SHP77 treated with DMSO at 0.1 percent for 48 hours (cell line): Measurements from ENCODE around the gene BLM.

Experiments
- DNase-seq: peaks from one replicate; lab custom pipeline; 2025; lab: John Stamatoyannopoulos, UW

Gene BLM

GRCh38 chr15:90790057-90790456 is 72.9 kb downstream of the BLM start:
- DNase-seq, result no peak

GRCh38 chr15:90790561-90790960 is 73.4 kb downstream of the BLM start:
- no peak for DNase-seq

GRCh38 chr15:90794538-90794937 is 77.4 kb downstream of the BLM start:
- no peak for DNase-seq

DNA sequence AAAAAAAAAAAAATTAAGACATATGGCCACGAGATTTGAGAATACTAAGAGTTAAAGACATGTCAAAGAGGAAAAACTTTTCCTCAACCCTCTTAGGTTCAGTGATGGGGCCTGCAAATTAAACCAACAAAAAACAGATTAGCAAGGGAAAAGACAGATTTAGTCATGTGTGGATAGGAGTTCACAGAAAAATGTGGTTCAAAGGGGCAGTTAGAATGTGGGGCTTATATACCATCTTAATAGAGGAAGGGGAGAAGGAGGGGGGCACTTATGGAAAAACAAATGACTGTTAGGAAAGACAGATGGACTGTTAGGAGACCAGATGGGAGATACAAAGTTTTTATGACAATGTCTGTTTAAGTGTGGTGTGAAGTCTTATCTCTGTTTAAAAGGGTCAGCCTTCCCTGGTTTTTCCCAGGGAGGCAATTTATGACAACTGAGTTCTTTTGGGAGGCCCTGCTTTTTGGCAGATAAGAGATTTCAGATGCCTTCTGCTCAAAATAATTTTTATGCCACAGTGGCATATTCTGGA is 82.6 kb downstream of the BLM start:
- DNase-seq, result no peak

DNA sequence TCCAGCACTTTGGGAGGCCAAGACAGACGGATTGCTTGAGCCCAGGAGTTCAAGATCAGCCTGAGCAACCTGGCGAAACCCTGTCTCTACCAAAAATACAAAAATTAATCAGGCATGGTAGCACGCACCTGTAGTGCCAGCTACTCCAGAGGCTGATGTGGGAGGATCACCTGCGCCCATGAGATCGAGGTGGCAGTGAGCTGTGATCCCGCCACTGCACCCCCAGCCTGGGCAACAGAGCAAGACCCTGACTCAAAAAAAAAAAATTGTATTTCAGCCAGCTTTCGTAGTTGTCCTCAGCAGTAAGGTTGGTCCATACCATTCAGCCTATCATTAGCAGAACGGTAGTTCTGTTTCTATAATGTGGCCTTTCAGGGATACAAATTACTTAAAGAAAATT is 84.7 kb downstream of the BLM start:
- no peak for DNase-seq

GRCh38 chr15:90807074-90807785 is 90.1 kb downstream of the BLM start:
- no peak for DNase-seq

- no peak for DNase-seq
These were observed 90.6 kb downstream of the BLM start for GRCh38 chr15:90807786-90808086.

DNA sequence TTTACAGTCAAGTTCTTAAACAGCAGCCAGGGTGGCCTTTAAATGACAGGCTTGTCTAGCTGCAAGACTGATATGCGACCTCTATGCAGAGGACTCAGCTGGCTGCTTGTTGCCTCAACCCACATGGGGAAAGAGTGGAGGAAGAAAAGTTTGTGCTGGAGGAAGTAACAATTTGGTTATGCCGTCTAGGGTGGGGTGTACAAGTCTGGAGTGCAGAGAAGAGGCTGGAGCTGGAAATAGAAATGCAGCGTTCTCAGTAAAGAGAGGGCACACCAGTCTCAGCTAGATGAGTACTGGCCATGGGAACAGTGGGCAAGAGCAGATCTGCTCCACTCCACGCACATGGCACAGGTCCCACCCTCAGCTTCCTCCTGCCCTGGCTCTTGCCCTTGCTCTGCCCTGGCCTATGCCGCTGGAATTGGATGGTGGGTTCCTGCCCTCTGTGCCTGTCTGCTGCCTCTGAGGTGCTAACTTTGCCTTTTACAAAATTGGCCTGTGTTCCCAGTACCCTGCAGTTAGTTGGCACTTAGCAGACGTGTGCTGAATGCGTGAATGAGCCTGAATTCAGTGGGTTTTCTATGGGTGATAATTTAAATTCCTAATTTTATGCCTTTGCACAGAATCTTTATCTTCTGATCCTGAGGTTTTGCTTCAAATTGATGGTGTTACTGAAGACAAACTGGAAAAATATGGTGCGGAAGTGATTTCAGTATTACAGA is 91.5 kb downstream of the BLM start:
- no peak for DNase-seq

GRCh38 chr15:90809536-90809935 is 92.4 kb downstream of the BLM start:
- no peak for DNase-seq

DNA sequence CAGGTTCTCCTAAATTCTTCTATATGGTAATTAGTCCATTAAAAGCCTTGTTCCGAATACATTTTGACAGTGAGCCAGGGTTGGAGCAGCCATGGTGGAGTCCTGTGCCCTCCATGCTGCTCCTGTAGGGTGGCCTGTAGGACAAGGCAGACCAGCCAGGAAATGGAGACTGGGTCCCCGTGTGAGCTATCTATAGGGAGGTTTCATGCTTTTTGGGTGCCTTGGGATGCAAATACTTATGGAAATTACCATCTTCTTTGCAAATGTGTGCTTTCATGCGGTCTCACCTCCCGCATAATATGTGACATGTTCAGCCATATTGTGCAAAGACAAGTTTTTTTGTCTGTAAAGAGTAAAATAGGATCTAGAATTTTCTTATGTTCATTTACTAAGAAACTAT is 93.2 kb downstream of the BLM start:
- no peak for DNase-seq

DNA sequence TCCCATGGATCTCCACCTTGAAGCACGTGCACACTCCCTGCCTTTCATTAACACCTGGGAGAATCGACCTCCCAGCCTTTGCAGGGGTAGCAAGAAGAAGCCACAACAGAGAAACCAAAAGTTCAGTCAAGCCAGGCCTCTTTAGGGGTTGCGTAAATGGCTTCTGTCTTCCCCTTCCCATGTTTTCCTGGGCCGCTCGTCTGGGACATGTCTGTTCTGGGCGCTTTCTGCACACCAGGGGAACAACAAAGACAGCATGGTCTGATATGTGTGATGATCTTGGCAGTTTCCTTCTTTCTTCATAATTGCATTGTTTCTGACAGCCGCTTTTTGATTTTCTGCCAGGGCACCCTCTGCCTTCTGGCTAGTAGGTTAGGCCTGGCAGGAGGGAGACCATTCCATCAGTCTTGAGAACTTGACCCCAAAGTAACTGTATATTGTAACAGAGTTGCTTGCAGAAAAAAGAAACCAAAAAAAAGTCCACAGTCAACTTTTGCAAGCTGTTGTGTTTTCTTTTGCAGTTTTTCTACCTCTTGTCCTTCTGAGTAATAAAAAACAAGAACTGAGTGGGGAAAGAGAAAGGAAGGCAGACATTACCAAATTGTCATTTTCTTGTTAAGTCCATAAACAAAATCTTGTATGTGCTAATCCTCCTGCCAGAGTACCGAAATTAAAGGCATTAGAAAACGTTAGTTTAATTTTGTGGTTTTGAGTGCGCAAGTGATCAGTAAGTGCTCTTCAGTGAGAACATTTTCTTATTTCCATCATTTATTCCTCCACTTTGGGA is 95.2 kb downstream of the BLM start:
- no peak for DNase-seq

- no peak for DNase-seq
These were observed 95.8 kb downstream of the BLM start for GRCh38 chr15:90812958-90813265.

GRCh38 chr15:90813796-90814190 is 96.6 kb downstream of the BLM start:
- DNase-seq, result no peak

DNA sequence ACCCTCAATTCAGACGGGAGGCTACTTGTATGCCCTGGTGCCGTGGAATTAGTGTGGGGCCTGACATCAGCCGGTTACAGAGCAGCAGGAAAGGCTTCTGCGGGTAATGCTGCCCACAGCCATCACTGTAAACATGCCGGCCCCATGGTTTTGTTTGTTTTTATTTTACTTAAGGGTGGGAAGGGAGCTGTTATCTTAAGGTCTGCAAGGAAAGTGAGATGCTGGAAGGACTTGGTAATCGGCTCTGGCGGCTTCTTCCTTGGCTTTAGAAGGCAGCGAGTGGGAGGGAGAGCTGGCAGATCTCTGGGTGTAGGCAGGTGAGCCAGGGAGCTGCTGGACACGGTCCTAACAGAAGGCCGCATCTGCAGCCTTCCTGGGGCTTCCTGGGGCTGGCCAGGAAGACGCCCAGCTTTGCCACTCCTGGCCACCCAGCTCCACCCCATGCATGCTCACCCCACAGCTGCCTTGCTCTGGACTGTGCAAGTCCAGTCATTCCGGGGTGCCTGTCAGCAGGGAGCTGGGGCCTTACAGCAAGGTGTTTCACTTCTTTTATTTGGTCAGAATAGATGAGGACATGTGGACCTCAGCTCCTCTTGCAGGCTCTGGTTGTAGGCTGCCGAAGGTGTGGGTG is 97.2 kb downstream of the BLM start:
- no peak for DNase-seq

DNA sequence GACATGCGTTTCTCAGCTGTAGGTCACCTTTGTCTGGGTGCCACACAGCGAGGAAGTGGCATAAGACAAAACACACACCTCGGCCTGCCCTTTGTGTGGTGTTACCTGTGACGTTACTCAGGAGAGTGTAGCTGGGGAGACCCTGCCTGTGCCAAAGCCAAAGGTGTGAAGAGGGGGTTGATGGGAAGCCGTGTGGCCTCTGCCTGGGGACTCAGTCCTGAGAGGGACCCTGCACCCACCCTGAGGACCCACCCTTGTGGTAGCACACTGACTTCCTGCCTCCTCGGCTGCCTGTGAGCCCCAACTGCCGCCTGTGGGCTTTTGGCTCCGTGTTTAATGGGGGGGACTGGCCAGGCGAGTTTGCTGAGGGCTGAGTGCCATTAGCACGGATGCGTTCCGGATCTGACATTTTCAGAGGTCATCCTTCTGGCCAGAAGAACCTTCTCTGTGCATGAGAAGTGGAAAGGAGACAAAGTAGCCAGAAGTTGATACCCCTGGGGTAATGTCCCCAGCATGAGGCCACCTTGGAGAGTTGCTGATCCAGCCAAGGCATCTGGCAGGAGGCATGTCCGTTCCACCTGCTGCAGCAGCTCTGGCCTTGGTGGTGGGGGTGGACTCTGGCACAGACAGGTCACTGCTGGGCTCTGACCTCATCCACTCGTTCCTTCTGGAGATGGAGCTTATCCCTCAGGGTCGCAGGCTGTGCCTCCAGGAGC is 99.4 kb downstream of the BLM start:
- no peak for DNase-seq

DNA sequence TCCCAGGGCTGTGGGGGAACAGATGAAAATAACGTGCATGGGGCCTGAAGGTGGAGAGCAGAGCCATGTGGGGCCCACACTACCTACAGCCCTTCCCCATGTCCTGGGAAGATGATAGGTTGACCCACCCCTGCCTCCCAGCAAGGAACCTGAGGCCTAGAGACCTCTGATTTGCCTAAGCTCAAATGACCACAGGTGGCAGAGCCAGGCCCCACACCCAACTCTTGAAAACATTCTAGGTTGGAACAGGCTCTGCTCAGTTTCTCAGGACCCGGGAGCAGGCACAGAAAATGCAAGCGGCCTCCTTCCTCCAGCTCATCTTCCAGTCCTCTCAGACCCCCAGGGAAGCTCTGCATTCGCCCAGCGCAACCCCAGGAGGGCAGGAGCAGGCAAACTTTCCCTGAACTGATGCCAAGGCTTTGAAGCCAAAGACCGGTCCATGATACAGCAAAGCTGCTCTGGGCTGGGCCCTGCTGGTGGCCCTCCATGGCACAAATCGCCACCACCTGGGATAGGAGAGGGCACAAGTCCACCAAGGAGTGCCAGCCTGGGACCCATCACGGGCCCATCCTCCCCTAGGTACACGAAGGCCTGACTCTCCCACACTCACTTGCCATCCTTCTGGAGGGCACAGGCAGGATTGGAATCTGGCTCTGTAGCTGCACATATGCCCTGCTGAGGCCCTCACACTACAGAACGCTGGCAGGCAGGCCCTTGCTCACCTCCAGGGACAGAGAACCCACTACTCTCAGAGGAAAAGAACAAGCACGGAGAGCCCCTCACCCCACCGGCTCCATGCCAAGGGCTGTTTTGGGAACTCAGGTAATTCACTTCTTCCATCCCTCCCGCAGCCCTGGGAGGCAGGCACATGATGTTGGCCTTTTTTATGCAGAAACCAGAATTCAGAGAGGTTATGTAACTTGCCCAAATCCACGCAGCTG is 100.2 kb downstream of the BLM start:
- no peak for DNase-seq

DNA sequence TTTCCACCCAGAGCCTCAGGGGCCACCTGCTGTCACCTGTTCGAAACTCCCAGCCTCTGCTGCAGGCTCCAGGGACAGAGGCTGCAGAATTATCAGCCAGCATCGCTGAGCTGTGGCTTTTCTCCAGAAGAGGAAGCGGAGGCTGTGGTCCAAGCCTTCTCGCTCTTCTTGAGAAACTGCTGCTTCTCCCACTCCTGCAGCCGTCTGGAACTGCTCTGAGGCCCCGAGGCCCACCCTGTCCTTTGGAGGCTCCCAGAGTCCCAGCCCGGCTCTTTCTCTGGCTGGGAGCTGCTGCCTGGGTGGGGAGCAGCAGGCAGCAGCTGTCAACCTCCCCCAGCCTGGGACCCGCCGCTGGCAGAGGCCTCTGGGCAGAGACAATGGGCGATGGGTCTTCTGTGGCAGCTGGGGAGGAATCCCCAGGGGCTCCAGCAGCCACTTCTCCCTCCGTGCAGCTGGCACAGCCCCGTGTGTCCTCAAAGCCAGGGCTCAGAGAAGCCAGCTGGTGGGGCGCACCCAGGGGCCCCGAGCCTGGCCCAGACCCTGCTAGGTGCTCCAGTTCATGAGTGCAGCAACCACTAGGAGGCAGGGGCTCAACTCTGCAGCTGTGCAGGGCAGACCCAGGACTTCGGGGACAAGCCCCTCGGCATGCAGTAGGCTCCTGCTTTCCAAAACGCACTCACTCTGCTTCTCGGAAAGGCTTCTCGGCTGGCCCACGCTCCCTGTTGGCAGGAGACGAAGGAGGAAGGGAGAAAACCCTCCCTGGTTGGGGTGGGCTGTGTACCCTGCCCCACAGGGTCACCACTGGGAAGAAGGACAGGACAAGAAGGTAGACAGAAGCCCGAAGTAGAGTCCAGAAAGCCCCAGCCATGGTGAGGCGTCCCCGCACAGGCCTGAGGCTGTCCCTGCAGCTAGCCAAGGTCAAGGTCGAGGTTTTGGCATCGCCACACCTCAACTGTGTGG is 101.4 kb downstream of the BLM start:
- peak; percentile 16 for DNase-seq

GRCh38 chr15:90819390-90819789 is 102.2 kb downstream of the BLM start:
- DNase-seq, result no peak

GRCh38 chr15:90819850-90820249 is 102.7 kb downstream of the BLM start:
- no peak for DNase-seq

GRCh38 chr15:90820481-90820880 is 103.3 kb downstream of the BLM start:
- DNase-seq, result no peak
